Measurements from ENCODE around the gene VAC14.

DNA sequence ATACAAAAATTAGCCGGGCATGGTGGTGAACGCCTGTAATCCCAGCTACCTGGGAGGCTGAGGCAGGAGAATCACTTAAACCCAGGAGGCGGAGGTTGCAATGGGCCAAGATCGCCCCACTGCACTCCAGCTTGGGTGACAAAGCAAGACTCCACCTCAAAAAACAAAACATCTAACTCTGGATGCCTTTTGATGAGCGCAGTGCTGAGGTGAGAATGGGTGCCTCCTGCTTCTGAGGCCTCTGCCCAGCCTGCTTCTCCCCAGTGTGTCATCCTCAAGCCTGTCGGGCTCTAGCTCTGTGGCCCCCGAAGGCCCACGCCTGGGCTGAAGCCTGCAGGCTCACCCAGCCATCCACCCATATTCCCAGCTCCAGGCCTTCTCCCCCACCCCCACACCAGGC, 104.6 kb downstream of the VAC14 start:
- TF ChIP-seq, protein P1, sequence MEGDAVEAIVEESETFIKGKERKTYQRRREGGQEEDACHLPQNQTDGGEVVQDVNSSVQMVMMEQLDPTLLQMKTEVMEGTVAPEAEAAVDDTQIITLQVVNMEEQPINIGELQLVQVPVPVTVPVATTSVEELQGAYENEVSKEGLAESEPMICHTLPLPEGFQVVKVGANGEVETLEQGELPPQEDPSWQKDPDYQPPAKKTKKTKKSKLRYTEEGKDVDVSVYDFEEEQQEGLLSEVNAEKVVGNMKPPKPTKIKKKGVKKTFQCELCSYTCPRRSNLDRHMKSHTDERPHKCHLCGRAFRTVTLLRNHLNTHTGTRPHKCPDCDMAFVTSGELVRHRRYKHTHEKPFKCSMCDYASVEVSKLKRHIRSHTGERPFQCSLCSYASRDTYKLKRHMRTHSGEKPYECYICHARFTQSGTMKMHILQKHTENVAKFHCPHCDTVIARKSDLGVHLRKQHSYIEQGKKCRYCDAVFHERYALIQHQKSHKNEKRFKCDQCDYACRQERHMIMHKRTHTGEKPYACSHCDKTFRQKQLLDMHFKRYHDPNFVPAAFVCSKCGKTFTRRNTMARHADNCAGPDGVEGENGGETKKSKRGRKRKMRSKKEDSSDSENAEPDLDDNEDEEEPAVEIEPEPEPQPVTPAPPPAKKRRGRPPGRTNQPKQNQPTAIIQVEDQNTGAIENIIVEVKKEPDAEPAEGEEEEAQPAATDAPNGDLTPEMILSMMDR (IDR thresholded peaks at IDR 0.05): no peak
- TF ChIP-seq POLR2A (IDR thresholded peaks at IDR 0.05): no peak

Measured in Peyer's patch (tissue), 4 donors.